HG02759 (cell line): Measurements from ENCODE around the gene NOXO1.
"Not testable (repeated sequence)": the region's sequence is repeated elsewhere in the genome, so short reads cannot be mapped to it uniquely, and the experiment has no call there.

Experiments
- ATAC-seq: cut with Tn5 transposase; IDR thresholded peaks from one replicate; pipeline ENCODE4 v1.9.1; 2021; ENCODE audit warnings: mild to moderate bottlenecking, moderate library complexity; ENCODE audit not compliant: unreplicated experiment

The NOXO1 gene

GRCh38 chr16:1942810-1943726 lies 38.2 kb downstream of the NOXO1 start, which contains the start of gene MSRB1:
TSS of gene MSRB1 (minus strand) at chr16:1943199. CDS start at chr16:1943156, 43 bp downstream.
- peak; percentile 92 for ATAC-seq

DNA sequence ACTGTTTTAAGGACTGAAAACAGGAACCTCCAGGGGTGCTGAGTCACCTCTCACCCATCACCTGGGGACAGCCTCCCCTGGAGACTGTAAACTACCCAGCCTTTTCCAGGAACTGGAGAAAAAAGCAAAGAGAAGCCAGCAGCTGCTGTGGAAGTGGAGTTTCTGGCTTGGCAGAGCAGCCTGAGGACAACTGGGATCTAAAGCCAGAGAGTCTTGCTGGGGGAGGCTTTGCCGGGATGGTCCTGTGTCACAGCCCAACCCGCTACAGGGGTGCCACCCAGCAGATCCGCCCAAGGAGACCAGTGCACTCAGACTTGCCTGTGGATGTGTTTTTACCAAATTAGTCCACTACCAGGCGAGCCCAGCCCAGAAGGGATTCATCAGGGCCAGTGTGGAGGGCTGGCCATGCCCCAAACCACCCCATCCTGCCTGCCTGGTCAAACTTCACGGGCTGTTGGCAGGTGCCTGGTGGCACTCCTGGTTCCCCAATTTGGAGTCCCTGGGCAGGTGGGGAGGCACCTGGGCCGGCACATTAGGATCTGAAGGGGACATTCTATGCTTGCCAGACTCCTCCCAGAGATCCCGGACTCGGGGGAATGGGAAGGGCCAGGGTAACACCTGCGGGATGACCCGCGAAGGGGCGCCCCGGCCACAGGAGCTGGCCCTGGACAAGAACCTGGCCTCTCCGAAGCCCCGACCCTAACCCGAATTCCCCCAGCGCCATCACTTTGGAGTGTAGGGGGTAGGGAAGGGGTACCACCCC lies 39.0 kb downstream of the NOXO1 start:
- no peak for ATAC-seq

DNA sequence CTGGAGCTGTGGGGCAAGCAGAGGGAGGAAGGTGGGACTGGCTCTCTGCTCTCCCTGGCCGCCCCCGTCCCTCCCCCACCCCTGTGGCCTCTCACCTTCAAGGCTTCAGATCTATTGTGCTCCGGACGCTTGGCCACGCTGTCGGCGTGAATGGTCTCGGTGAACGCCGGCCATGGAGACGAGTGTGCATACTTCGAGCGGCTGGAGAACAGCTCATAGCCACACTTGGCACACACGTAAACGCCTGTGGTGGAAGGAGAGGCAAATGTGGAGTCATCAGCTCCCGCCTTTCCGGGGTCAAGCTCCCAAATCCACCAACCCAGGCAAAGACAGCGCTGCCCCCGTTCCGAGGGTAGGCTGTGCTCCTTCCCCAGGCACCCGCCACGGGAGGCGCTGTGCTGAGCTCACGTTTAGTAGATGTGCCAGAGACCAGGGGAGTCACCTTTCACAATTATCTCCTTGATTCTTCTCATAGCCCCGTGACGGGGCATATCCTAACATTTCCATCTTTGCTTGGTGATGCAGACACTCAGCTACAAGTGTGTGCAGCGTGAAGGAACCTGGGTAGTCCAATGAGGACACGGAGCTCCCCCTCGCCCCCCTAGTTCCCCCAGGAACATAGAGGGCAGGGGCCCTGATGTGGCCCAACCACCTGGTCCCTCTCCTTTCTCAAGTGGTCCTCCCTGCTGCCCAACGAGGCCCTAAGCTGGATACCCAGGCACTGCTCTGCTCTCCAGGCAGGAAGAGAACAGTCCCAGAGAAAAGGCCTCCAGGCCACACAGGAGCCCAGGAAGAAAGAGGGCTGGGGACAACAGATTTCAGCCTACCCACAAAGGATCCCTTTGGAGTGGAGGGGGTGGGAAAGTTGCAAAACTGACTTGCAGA lies 39.9 kb downstream of the NOXO1 start:
- no peak for ATAC-seq

GRCh38 chr16:1940273-1941161 lies 40.8 kb downstream of the NOXO1 start:
- ATAC-seq: no peak

DNA sequence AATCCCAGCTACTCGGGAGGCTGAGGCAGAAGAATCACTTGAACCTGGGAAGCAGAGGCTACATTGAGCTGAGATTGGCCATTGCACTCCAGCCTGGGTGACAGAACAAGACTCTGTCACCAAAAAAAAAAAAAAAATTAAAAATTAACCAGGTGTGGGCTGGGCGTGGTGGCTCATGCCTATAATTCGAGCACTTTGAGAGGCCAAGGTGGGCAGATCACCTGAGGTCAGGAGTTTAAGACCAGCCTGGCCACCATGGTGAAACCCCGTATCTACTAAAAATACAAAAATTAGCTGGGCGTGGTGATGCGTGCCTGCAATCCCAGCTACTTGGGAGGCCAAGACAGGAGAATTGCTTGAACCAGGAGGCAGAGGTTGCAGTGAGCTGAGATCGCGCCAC lies 41.4 kb downstream of the NOXO1 start:
- not testable (repeated sequence) for ATAC-seq

- ATAC-seq: no peak
Measured at GRCh38 chr16:1938910-1939309, 42.4 kb downstream of the NOXO1 start.

DNA sequence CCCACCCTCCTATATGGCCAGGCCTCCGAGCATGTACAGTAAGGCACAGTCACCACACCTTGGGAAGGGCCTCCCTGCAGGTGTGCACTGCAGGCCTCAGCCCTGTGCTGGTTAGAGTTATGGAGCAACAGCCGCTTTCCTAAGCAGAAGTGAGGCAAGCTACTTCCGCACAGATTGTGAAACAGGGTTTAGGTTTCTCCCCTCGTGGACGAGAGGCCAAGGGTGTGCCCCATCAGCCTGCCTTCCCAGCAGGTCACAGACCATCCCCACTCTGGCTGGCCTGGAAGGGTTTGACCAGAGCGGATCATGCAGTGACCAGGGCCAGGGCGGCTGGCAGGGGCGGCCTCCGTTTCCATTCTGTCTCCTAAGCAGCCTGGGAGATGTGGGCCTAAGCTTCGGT lies 43.0 kb downstream of the NOXO1 start:
- ATAC-seq: no peak

DNA sequence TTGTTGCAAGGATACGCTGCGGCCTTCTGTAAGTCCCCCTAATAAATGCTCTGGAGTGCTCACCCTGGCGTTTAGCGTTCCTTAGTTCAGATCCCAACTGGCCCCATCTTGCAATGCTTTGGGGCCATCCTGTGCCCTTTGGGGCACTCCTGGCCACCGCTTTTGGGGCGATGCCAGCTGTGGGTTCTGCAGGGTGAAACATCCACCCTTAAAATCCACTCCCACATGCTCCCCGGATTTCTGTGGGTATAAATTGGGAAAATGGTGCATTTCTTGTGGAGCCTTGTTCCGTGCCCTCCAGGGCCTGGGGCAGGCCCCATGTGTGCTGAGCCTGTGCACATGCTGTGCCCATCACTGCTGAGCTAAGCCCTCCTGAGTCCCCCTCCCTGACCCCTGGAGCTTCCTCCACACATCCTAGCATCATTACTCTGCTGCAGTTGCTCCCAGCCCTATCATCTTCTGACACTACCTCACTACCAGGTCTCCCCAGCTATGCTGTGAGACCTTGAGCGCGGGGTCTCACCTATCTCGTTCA lies 44.3 kb downstream of the NOXO1 start:
- ATAC-seq: no peak

- no peak for ATAC-seq
Measured at GRCh38 chr16:1933097-1933661, 48.1 kb downstream of the NOXO1 start.

DNA sequence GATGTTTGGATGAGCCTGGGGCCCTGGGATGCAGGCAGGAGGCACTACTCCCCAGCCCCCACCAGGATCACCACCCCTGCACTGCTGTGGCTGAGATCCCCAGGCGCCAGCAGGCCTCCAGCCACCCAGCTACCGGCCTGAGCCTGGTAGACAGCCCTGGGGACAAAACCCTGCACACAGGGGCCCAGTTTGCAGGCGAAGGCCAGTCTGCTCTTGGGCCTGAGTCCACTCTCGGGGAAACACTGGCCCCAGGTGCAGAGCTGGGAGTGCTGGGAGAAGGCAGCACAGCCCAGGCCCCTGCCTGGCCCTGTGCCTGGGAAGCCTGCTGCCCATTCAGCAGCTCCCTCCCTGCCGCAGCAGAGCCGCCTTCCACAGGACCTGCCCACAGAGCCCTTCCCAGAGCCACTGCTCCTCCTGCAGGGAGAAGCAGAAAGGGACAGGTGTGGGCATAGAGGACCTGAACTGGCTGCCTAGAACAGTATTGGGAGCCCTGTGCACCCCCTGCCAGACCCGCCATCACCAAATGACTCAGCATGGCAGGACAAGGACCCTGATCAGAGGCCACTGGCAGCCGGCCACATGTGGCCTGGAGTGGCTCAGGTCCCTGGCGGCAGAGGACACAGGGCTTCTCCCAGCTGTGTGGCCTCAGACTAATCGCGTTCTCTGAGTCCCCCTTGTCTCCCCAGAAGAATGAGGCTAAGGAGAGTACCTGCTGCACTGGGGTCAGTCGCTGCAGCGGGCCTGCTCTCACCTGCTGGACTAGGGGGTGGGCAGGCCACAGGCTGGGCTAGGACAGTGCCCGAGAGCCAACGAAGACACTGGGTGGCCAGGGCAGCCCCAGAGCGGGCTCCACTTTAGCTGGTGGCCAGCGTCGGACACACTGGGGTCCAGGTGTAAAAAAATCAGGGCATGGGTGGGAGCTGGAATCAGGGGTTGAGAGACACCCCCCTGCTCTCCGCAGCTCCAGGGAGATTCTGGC lies 48.9 kb downstream of the NOXO1 start:
- ATAC-seq: no peak

- no peak for ATAC-seq
Measured at GRCh38 chr16:1930338-1930720, 50.9 kb downstream of the NOXO1 start.

DNA sequence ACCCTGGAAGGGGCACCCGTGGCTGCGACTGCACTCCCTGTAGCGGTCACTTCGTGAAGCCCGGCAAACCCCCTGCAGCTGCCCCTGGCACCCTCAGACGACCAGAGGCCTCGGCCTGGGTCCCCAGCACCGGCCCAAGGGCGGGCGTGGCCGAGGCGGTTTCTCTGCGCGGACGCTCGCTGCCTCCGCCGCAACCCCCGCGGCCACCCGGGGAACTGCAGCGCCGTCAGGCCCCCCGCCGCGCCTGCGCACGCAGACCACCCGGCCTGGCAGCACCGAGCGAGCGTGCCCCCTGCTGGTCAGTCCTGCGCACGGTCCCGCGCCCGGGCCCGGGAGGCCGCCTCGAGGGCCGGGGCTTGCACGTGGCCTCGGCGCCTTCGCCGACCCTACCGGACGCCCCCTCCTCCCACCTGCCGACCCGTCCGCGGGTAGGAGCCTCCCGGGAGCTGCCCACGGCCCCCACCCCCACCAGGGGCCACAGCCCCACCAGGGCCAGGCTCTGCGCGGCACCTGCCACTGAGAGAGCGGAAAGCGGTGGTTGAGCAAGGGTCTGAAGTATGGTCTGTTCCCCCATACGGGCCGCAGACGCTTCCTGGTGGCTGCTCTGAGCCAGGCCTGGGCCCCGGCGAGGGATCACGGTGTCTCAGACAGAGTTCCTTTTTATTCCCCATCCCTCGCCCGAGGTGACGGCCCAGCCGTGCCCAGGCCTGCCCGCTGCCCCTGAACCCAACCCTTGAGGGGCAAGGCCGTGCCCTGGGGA lies 51.5 kb downstream of the NOXO1 start:
- peak; percentile 93 for ATAC-seq

- peak; percentile 10 for ATAC-seq
Measured at GRCh38 chr16:1929105-1929504, 52.2 kb downstream of the NOXO1 start.
